Stimulated activated CD8-positive, alpha-beta memory T cell treated with anti-CD3 and anti-CD28 coated beads, Interleukin-4, amount 100 ng/mL, for 1 hour (primary cell): ENCODE results near the gene MIPEP.
"Not testable (repeated sequence)": the region's sequence is repeated elsewhere in the genome, so short reads cannot be mapped to it uniquely, and the experiment has no call there.

ENCODE experiments used
- DNase-seq, 2 donors: peaks; one replicate each; pipeline ENCODE4 v3.0.0-alpha.2; 2020; ENCODE audit warnings: low read depth in 2 of 2, low spot score in 1 of 2

MIPEP gene

DNA sequence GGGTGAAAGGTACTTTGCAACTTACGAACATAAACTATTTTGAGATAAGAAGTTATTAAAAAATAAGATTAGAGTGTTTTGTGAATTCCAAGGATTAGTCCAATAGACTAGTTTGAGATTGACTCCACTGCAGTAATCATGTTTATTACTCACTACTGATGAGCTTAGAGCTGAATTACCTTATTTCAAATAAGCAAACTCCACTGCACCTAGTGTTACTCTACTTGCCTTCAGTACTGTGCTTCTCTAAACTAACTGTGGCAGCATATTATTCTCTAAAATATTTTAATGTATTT lies 111.7 kb downstream of the MIPEP start:
- DNase-seq, result no peak

DNA sequence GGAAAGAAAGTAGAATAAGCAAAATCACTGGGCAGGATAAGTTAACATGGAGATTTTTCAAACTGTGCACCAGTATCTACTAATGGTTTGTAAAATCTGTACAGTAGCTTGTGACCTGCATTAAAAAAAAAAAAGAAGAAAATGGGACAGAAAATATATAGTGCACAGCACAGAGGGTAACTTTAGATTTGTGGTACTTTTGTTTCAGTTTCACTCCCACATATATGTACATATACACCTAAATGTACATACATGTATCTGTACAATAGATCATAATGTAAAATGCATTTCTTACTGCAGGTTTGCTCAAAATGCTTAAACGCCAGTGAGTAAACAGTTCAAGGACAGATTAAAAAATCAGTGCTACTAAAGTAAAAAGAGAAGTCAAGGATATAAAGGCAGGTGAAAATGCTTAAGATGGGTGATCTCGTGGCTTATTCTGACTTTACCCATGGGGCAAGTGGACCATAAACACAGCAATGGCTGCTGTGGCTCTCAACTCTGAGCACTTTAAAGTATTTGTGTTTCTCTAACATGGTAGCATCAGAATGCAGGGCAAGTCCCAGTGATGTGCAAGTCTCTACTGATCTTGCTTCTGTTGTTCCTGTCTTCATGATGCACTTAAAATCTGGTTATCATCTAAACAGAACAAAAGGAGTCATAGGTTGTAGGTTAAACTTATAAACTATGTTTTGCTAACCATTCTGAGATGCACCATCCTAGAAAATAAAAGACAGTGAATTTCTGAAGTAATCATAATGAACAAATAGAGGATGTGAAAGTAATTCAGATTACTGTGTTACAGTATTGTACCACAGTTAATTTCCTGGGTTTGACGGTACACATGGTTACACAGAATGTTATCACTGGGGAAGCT lies 112.3 kb downstream of the MIPEP start:
- no peak for DNase-seq

DNA sequence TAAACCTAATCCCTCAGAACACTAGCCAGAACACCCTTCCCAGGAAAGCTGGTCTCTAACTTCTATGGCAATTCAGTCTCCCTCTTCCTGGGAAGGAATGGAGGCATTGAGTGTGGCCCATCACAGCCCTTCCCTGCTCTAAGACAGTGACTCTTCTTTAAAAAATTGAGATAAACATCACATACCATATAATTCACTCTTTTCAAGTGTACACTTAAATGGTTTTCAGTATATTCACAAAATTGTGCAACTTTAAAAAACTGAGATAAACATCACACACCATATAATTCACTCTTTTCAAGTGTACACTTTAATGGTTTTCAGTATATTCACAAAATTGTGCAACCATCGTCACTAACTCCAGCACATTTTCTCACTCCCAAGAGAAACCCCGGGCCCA lies 116.5 kb downstream of the MIPEP start:
- DNase-seq, result no peak

DNA sequence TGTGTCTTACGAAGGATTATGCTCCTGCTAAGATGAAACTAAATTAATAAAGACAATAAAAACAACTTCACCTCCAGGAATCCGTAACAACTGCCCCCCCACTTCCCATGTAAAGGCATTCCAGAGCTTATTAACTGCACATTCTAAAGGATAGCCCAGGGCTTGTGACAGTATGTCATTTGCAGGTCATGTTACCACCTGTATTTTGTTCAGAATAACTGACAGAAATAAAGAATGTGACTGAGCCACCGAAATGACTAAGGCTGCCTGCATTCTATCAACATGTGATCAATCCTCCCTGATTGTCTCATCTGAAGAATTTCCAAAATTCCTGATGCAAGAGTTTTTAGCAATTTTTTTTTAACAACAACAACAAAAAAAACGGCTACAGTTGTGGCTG lies 117.2 kb downstream of the MIPEP start:
- DNase-seq, result no peak

DNA sequence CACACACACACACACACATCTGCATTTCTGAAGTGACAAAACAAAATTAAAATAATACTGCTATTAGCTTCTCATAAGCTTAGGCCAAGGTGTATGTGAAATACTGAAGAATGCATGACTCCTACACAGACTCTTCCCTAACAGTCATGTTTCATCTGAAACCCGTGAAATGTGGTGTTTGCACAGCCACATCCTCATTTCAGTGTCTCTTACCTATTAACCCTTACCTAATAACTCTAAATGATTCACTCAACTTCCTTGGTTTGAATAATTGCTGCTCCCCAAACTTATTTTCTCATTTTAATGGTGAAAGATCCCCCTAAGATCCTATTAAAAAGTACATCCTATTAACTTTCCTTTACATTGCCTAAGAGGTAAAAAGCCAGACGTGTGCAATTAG lies 117.6 kb downstream of the MIPEP start:
- DNase-seq, result no peak

DNA sequence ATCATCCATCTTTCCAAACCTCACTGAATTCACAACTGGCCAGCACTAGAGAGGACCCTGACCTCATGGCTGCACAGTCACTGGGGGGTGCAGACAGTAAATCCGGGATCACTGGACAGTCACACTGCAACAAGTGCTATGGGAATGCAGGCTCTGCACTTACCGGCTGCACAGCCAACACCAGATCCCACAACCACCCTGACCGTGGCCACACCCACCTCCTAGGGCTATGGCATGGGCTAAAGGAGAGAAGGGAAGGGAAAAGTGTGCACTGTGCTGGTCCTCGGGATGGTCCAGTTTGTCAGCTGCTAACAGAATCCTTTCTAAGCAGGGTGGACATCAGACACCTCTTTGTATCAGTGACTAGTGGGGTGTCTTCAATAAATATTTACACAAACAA lies 118.2 kb downstream of the MIPEP start:
- DNase-seq, result no peak

DNA sequence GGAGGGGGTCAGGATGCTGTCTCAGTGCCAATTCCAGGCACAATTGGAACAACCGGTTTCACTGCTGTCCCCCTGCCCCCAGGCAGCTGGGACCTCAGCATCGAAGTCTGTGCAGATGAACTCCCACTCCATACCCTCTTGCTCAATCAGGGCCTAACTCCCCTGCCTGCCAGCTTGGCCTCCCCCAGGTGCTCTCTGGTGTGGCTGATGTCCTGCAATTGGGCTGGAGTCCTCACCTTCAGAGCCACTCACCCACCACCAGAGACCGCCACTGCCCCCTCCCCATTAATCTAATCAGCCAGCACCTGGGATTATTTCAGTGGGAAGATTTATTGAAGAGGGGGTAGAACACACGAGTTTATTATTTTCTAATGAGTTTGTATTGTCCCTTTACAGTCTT lies 118.8 kb downstream of the MIPEP start:
- no peak for DNase-seq

DNA sequence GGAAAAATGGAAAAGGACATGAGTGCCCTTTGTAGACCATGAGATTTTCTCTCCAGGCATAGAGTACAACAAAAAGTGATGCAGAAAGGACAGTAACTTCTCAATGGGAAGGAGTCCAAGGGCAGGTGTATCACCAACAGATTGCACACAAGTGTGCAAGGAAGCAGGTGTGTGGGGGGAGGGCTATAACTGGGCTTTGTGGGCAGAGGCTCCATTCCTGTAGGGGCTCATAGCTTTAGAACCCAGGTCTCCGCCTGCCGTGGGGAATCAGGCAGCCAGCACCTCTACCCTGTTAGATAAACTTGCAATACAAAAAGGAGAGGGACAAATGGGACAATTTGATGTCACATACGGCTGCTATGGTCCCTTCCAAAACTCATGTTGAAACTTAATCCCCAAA lies 119.8 kb downstream of the MIPEP start:
- DNase-seq, result no peak

DNA sequence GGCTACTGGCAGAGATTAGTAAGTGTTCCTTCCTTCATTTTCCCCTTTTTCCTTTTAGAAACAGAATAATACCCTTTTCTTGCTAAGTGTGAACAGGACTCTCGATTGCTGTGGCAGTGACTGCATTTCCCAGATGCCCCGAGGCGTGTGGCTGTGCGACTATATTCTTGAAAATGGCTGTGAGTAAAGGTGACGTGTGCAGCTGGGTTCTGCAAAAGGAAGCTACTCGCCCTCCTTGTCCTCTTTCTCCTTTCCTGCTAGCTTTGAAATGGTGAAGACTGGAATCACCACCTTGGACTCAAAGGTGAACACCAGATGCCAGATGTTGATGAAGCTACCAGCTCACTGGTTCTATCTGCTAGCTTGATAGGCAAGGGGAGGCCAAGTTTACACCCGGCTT lies 121.4 kb downstream of the MIPEP start:
- no peak for DNase-seq

DNA sequence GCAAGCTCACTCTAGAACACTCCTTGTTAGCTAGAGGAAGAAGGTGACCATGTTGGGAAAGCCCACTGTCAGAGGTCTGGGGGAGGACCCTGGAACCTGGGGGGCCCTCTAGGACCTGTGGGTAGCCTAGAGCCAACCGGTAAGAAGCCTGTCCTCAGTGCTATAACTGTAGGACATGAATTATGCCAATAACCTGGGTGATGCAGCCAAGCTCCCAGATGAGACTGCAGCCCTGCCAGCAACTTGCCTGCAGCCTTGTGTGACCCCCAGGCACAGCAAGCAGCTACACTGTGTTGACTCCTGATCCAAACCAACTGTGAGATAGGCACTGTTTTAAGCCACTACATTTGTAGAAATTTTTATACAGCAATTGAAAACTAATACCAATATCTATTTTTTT lies 122.3 kb downstream of the MIPEP start:
- DNase-seq, result no peak

DNA sequence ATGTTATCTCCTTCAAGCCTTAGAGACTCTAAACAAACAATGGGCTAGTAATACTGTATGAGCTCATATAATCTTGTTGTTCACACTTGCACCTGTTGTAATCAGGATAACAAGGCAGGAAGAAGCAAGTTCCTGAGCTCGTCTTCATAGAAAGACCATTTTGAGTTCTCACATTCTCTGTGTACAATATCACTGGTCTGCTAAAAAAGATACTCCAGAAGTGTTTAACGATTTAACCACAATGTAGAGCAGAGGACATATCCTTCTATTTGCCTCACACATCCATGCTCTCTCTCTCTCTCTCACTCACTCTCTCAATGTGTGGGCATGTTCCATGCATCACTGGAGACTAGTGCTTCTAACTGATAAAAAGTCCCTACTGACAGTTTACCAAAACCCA lies 122.9 kb downstream of the MIPEP start:
- no peak for DNase-seq

DNA sequence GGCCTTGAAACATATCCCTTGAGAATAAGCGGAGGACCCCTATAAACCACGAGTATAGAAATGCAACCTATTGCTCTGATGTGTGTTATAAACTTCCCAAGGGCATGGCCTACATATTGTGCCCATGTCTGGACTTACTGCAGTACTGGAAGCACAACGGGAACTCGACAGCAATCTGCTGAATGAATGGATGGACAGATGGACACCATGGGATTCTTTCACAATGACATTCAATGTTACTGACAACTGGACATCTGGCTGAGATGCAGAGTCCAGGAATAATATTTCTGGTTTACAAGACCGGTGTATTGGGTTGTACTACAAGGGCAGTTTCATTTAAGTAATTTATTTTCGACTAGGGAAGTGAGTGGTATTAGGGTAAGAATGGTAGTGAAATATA lies 123.7 kb downstream of the MIPEP start:
- no peak for DNase-seq

DNA sequence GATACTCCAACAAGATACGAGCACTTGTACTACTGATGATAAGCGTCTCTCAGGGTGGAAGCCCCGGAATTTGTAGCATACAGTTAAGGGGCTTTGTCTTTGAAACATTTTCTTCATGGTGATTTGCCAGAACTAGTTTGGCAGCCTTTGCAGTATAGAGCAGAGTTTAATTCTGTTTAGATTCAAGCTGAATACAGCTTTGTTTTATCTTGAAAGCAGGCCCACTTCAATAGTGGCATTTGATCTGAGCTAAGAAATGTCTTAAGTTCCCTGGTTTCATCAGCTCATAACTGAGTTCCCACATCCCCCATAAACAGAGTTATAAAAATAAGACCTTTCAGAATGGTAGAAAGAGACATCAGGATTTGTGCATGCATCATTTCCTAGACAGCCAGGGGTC lies 125.9 kb downstream of the MIPEP start:
- DNase-seq, result no peak

DNA sequence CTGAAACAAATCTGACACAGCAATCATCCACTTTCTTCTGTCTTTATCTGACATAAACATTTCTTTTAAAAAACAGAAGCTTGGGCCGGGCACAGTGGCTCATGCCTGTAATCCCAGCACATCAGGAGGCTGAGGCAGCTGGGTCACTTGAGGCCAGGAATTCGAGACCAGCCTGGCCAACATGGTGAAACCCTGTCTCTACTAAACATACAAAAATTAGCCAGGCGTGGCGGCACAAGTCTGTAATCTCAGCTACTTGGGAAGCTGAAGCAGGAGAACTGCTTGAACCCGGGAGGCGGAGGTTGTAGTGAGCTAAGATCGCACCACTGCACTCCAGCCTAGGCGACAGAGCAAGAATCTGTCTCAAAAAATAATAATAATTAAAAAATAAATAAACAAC lies 127.4 kb downstream of the MIPEP start:
- not testable (repeated sequence) for DNase-seq

DNA sequence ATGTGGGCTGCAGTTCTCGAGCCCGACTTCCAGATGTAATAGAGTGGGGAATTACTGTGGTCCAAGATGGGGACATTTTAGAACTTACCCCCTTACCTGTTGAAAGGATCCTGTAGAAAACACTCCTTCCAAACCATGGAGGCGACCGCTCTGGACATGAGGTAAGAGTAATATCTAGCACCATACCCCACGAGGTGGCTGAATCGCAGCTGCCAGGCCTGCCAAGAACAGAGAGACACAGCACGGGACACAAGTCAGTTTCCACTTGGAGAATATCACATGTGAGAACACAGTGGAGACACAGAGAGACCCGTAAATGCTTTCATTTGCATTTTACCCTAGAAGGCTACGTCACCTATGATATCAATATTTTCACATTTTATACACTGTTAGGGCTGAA lies 129.2 kb downstream of the MIPEP start:
- no peak for DNase-seq

DNA sequence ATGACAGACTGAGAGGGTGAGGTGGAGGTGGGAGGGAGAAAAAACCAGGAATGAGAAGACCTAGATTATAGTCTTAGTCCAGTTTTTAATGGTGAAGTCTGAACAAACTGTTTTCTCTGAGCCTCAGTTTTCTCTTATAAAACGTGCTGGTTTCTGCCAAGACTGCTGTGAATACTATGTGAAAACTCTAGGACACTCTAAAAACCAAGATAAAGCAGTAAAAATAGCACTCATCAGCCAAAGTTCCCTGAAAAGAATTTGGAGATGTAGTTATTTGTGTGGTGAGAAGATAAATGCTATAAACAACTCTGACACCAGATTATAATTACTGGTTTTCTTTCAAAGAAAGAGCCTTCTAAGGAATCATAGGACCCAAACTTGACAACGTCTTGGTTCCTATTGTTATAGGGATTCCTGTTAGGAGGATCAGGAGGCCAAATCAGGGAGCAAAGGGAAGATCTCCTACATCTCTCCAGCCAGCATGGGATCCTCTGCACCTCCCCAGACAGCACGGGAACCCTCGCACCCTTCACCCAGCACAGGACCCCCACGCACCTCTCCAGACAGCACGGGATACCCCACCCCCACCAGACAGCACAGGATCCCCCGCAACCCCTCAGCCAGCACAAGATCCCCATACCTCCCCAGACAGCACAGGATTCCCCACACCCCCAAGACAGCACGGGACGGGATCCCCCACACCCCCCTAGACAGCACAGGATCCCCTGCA lies 130.2 kb downstream of the MIPEP start:
- no peak for DNase-seq

DNA sequence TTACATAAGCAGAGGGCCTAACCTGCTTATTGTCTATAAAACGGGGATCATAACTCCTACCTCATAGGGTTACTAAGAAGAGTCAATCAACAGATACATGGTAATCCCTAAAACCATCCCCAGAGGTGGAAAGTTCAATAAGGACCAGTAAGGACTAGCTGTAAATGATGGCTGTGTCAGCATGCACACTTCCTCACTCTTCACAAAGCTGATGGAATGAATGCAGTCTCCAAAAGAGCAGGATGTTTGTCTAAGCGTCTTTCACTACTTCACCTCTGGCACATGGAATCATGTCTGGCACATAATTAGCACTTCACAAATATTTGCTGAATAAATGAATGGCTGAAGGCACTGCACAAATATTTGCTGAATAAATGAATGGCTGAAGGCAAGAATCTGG lies 134.2 kb downstream of the MIPEP start:
- no peak for DNase-seq

DNA sequence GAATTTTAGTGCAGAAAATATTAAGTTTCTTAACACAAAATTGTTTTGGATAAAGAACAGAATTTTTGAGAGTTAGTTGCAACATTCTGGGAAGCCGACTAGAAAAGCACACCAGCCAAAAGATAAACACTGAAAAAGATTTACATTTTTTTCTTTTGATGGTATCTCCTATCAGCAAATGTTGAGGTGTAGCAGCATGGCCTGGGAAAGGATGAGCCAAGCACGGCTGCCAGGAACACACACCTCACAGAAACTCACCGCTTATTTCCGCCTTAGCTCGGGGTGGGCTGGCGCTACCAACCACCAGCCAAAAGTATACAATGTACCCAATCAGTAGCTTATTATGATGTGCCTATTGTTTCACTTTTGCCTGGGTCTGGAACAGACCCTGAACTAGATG lies 134.7 kb downstream of the MIPEP start:
- no peak for DNase-seq

DNA sequence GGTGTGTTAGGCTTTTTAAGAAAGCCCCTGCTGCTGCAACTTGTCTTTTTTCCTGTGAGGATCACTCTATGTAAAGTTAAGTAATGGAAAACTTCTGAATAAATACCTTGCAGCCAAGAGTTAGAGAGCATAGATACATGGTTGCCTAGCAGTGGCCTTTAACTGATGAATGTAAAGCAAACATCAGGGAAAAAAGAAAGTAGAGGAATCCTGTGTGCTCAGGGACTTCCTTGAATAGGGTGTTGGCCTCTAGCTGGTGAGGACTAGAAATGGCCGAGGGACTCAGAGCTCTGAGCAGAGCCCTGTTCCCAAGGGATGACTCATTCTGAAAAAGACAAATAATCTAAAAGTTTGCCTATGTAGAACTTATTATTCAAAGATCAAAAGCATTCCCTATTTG lies 135.7 kb downstream of the MIPEP start:
- no peak for DNase-seq

DNA sequence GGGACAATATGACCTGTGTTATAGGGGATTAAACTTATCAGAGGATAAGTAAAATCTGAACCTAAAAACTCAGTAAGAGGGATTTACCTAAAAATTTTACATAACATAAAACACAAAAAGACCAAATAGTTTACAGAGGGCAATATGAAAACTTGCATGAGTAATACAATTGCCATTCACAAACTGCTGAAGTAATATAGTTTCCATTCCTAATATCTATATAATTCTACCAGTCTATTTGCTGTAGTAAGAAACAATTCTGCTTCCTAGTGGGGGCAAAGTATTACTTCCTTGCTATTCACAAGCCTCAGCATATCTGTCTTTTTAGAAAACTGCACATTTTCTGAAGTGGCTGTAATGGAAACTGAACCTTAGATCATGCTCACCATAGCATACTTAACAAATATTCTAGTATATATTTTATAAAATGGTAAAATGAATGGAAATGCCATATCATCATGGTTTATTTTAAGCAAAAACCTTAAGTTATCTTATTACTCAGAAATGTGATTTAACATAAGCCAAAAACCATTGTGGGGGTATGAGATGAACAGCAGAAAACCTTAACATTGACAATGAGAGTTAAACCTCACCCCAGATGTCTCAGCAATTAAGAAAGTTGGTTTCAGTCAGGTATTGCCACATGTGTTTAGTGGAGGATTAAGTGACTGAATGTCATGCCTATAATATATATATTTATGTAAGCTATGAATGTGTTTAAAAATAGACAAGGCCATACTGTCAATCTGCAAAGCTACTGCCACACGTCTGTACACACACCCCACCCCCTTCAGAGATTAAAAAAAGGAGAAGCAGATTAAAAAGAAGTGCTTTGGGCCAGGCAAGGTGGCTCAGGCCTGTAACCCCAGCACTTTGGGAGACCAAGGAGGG lies 136.8 kb downstream of the MIPEP start:
- no peak for DNase-seq

DNA sequence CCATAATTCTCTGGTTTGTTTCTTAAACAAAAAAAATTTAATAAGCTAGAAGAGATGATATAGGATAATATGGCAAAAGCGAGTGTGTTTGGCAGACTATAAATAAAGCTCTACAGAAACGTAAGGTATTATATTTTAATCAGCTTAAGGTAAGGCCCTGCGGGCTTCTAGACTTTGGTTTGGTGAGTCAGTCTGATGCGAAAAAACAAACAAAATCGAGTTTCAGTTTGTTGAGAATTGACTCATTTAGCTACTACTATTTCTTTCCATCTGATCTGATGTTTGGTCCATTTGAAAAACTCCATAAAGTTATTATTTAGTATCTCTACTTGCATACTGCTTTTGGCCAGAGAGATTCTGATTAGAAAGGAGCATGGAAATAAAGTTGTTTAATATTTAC lies 138.0 kb downstream of the MIPEP start:
- no peak for DNase-seq
